ENCODE measurements around the gene NOX5.

The NOX5 gene

DNA sequence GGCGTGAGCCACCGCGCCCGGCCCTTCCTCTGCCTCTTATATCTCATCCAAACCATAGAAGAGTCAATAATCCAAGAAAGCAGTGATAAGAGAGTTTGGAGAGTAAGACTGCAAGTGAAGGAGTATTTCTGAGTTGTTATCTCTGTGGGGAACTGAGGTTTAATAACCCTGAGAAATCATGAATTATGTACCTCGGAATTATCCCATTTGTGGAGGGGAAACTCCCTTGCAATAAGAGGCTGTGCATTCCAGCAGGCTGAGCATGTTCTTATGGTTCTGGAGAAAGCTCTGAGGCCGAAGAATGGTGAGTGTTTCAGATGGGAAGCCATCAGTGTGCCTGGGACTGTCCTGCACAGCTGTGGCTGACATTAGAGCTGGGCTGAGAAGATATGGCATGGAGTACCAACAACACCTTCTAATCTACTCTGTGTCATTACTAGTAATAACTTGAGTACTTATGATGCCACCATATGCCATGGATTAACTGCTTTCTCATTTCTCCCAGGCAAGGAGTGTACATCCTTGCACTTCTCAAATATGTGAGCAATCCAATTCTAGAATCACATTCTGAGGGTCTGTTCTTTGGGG lies 31.4 kb upstream of the NOX5 start:
- no peaks in the 10 kb centered on the region for H3K4me1 ChIP-seq (ENCODE audit: control insufficient read depth, insufficient read depth, low read length)

DNA sequence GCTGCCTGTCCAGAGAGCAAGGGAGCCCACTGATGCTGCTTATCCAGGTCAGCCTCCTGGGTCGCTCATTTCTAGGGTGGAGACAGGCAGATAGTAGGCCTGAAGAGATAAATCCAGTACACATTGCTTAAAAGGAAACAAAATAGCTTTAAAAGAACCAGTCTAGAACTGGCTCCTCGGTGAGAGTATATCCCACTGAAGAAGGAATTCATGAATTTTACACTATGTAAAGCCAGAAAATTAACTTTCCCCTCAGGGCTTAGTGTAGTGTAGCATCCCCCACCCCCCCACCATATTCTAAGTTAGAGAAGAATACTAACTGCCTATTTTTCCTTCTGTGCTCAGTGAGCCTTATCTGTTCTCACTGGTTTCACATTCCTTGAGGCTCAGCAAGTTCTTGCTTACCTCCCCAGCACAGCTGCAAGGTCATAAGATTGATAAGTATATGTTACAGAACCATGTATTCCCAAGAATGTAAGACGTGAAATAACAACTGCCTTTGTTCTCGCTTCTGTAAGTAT lies 30.5 kb upstream of the NOX5 start:
- H3K4me2 ChIP-seq (ENCODE audit: low read length): no peak overlapping the region
- H3K9me3 ChIP-seq (replicated peaks; ENCODE audit: low read length): no peaks in the 10 kb centered on the region
- H3K36me3 ChIP-seq (ENCODE audit: insufficient read depth, low read length): no peaks in the 10 kb centered on the region
- peaks cover 65% of the 10 kb centered on the region for H3K27me3 ChIP-seq (ENCODE audit: control insufficient read depth, insufficient read depth, low read length)
- H3K4me1 ChIP-seq (ENCODE audit: control insufficient read depth, insufficient read depth, low read length): no peaks in the 10 kb centered on the region
- no peak overlapping the region for H3K4me3 ChIP-seq (ENCODE audit: low read length)
- no peak overlapping the region for H3K9ac ChIP-seq (ENCODE audit: low read depth, low read length)

More for the DNA sequence above, 31.4 kb upstream of the NOX5 start:
- no peak overlapping the region for H3K4me2 ChIP-seq (ENCODE audit: low read length)
- no peaks in the 10 kb centered on the region for H3K9me3 ChIP-seq (replicated peaks; ENCODE audit: low read length)
- H3K36me3 ChIP-seq (ENCODE audit: insufficient read depth, low read length): no peaks in the 10 kb centered on the region
- H3K27me3 ChIP-seq (ENCODE audit: control insufficient read depth, insufficient read depth, low read length): peaks cover 71% of the 10 kb centered on the region
- H3K9ac ChIP-seq (ENCODE audit: low read depth, low read length): no peak overlapping the region
- H3K4me3 ChIP-seq (ENCODE audit: low read length): no peak overlapping the region

DNA sequence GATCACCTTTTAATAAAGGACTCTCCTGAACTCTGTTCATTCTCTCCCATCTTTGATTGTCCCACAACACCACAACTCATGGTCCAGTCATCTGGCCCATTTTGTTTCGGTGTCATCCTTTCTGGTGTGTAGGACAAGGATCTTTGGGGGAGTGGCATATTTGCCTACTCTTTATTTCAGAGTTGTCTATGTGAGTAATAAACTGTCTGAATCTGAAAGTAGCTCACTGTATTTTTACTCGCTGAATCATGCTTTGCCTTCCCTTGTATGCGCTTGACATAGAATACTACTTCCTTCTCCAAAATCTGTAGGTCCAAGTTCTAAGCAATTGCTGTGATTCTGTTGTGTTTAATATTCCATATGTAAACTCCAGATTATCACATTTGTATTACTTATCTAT lies 29.9 kb upstream of the NOX5 start:
- Histone ChIP-seq H3K27me3 (ENCODE audit: control insufficient read depth, insufficient read depth, low read length) (peaks cover 65% of the 10 kb centered on the region), H3K4me1 (ENCODE audit: control insufficient read depth, insufficient read depth, low read length) (no peaks in the 10 kb centered on the region), H3K36me3 (ENCODE audit: insufficient read depth, low read length) (no peaks in the 10 kb centered on the region), H3K4me2 (ENCODE audit: low read length) (no peak overlapping the region), H3K9ac (ENCODE audit: low read depth, low read length) (no peak overlapping the region), H3K4me3 (ENCODE audit: low read length) (no peak overlapping the region), H3K9me3 (replicated peaks; ENCODE audit: low read length) (no peaks in the 10 kb centered on the region)

GRCh38 chr15:68985361-68985891 lies 29.1 kb upstream of the NOX5 start:
- Histone ChIP-seq H3K4me3 (ENCODE audit: low read length) (no peak overlapping the region), H3K4me1 (ENCODE audit: control insufficient read depth, insufficient read depth, low read length) (no peaks in the 10 kb centered on the region), H3K27me3 (ENCODE audit: control insufficient read depth, insufficient read depth, low read length) (peaks cover 62% of the 10 kb centered on the region), H3K36me3 (ENCODE audit: insufficient read depth, low read length) (no peaks in the 10 kb centered on the region), H3K9ac (ENCODE audit: low read depth, low read length) (no peak overlapping the region), H3K9me3 (replicated peaks; ENCODE audit: low read length) (no peaks in the 10 kb centered on the region), H3K4me2 (ENCODE audit: low read length) (no peak overlapping the region)

DNA sequence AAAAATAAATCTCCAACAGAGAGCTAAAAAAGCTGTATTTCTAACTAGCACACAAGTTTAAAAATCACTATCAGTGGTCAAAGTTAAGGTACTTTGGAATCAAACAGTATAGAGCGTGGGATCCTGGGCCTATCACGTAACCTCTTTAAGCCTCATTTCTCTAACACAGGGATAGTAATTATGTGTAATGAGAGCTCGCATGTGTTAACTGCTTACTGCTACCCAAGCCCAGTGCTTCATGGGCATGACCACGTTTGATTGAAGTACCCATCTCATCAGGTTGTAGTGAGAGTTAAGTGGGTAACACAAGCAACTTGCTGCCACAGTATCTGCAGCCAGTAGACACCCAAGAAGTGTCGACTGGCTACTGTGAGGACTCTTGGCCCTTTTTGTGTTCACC lies 28.2 kb upstream of the NOX5 start:
- no peaks in the 10 kb centered on the region for H3K4me1 ChIP-seq (ENCODE audit: control insufficient read depth, insufficient read depth, low read length)
- no peaks in the 10 kb centered on the region for H3K36me3 ChIP-seq (ENCODE audit: insufficient read depth, low read length)
- H3K4me3 ChIP-seq (ENCODE audit: low read length): no peak overlapping the region
- H3K9me3 ChIP-seq (replicated peaks; ENCODE audit: low read length): no peaks in the 10 kb centered on the region
- H3K4me2 ChIP-seq (ENCODE audit: low read length): no peak overlapping the region
- H3K27me3 ChIP-seq (ENCODE audit: control insufficient read depth, insufficient read depth, low read length): peaks cover 60% of the 10 kb centered on the region
- no peak overlapping the region for H3K9ac ChIP-seq (ENCODE audit: low read depth, low read length)

DNA sequence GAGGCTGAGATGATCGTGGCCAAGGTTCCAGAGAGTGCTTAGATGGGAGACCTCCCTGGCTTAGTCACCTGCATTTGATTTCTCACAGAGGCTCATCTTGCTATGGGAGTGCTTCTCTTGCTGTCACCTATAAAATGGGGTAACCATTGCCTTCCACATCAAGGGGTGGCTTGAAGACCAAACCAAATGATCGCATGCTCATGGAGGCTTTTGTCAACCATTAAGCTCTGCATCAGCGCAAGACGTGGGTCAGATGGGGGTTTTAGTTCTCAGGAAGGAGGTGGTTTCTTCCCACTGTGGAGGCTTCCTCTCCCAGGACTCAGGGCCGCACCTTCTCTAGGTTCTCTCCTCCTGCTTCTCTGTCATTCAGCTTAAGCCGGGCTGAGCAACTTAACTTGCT lies 27.4 kb upstream of the NOX5 start:
- no peaks in the 10 kb centered on the region for H3K36me3 ChIP-seq (ENCODE audit: insufficient read depth, low read length)
- no peak overlapping the region for H3K4me3 ChIP-seq (ENCODE audit: low read length)
- no peak overlapping the region for H3K9ac ChIP-seq (ENCODE audit: low read depth, low read length)
- no peaks in the 10 kb centered on the region for H3K9me3 ChIP-seq (replicated peaks; ENCODE audit: low read length)
- peaks cover 54% of the 10 kb centered on the region for H3K27me3 ChIP-seq (ENCODE audit: control insufficient read depth, insufficient read depth, low read length)
- H3K4me2 ChIP-seq (ENCODE audit: low read length): no peak overlapping the region
- no peaks in the 10 kb centered on the region for H3K4me1 ChIP-seq (ENCODE audit: control insufficient read depth, insufficient read depth, low read length)

DNA sequence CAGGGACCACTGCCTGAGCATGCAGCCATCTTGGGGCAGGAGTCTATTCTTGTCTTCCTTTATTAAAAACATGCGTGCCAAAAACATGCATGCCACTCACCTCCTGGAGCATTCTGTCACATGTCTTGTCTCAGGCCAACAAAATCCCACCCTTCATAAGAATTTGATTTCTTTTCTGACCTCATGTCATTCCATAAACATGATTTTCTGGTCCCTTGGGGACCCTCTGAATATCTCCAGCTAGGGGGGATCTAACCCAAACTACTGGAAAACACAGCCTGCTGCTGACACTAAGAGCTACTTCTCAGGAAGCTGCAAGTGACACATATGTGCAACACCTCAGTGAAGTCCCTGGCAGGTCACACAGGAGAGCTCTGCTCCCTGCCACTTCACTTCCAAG lies 26.8 kb upstream of the NOX5 start:
- H3K4me3 ChIP-seq (ENCODE audit: low read length): no peak overlapping the region
- H3K4me1 ChIP-seq (ENCODE audit: control insufficient read depth, insufficient read depth, low read length): no peaks in the 10 kb centered on the region
- H3K4me2 ChIP-seq (ENCODE audit: low read length): no peak overlapping the region
- H3K9ac ChIP-seq (ENCODE audit: low read depth, low read length): no peak overlapping the region
- H3K9me3 ChIP-seq (replicated peaks; ENCODE audit: low read length): no peaks in the 10 kb centered on the region
- H3K36me3 ChIP-seq (ENCODE audit: insufficient read depth, low read length): no peaks in the 10 kb centered on the region
- H3K27me3 ChIP-seq (ENCODE audit: control insufficient read depth, insufficient read depth, low read length): peaks cover 54% of the 10 kb centered on the region

- no peak overlapping the region for H3K4me2 ChIP-seq (ENCODE audit: low read length)
- H3K4me3 ChIP-seq (ENCODE audit: low read length): no peak overlapping the region
- no peaks in the 10 kb centered on the region for H3K9me3 ChIP-seq (replicated peaks; ENCODE audit: low read length)
- no peaks in the 10 kb centered on the region for H3K36me3 ChIP-seq (ENCODE audit: insufficient read depth, low read length)
- H3K9ac ChIP-seq (ENCODE audit: low read depth, low read length): no peak overlapping the region
- peaks cover 13% of the 10 kb centered on the region for H3K4me1 ChIP-seq (ENCODE audit: control insufficient read depth, insufficient read depth, low read length)
- H3K27me3 ChIP-seq (ENCODE audit: control insufficient read depth, insufficient read depth, low read length): peaks cover 36% of the 10 kb centered on the region
Observed at GRCh38 chr15:68989541-68990230, 24.8 kb upstream of the NOX5 start.

DNA sequence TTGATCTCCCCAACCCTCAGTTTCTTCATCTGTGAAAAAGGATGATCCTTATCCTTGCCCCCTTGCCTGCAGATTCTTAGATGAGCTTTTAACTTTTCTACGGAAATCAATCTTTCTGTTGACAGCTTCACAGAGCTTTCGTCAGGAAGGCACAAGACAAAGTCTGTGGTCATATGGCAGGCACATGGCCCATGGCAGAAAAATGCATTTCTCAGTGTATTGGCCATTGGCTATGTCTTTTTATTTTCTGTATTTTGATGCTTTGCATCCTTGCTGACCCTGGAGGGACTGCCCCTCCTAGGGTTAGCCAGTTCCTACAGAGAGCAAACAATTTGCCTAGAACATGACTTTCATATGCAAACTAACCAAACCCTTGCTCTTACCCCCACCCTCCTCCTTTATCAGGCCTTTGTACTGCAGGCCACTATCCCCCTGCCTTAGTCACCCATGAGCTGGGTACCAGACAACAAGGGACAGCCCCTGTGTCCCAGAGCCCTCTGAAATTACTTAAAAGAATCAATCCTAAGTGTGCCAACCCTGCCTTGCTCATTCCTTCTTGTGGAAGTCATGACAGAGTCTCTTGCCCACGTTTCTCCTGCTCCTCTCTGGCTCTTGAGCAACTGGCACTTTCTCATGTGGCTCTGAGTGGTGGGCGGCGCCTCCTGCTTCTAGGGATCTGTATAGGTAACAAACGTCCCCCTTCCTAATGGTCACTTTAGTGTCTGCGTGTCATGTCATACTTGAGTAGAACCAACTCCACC lies 24.1 kb upstream of the NOX5 start:
- H3K36me3 ChIP-seq (ENCODE audit: insufficient read depth, low read length): no peaks in the 10 kb centered on the region
- no peak overlapping the region for H3K4me3 ChIP-seq (ENCODE audit: low read length)
- H3K4me1 ChIP-seq (ENCODE audit: control insufficient read depth, insufficient read depth, low read length): peaks cover 21% of the 10 kb centered on the region
- H3K4me2 ChIP-seq (ENCODE audit: low read length): no peak overlapping the region
- no peaks in the 10 kb centered on the region for H3K9me3 ChIP-seq (replicated peaks; ENCODE audit: low read length)
- no peak overlapping the region for H3K9ac ChIP-seq (ENCODE audit: low read depth, low read length)
- H3K27me3 ChIP-seq (ENCODE audit: control insufficient read depth, insufficient read depth, low read length): peaks cover 36% of the 10 kb centered on the region

DNA sequence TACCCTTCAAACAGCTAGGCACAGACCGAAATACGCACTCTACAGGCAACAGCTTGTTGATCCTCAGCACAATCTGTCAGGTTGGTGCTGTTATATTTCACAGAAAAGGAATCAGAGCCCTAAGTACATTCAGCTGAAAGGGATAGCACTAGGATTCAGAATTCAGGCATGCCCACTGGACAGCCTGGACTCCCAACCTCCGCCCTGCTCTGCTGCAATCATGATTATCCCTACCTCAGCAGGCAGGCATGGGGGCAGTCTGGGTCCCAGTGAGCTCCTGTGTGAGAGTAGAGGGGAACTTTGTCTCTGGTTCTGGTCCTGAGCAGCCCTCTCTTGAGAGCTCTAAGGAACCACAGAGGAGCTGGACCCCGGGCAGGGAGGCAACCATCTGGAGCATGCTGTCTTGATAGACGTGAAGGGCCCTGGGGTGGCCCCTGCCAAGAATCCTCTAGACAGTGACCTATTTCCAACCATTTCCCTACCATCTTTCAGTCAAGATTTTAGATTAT lies 23.4 kb upstream of the NOX5 start:
- peaks cover 25% of the 10 kb centered on the region for H3K4me1 ChIP-seq (ENCODE audit: control insufficient read depth, insufficient read depth, low read length)
- no peak overlapping the region for H3K4me3 ChIP-seq (ENCODE audit: low read length)
- H3K4me2 ChIP-seq (ENCODE audit: low read length): no peak overlapping the region
- peaks cover 32% of the 10 kb centered on the region for H3K27me3 ChIP-seq (ENCODE audit: control insufficient read depth, insufficient read depth, low read length)
- H3K9ac ChIP-seq (ENCODE audit: low read depth, low read length): no peak overlapping the region
- no peaks in the 10 kb centered on the region for H3K9me3 ChIP-seq (replicated peaks; ENCODE audit: low read length)
- no peaks in the 10 kb centered on the region for H3K36me3 ChIP-seq (ENCODE audit: insufficient read depth, low read length)

GRCh38 chr15:68991723-68992122 lies 22.8 kb upstream of the NOX5 start:
- H3K4me3 ChIP-seq (ENCODE audit: low read length): no peak overlapping the region
- H3K9ac ChIP-seq (ENCODE audit: low read depth, low read length): no peak overlapping the region
- H3K4me2 ChIP-seq (ENCODE audit: low read length): no peak overlapping the region
- H3K36me3 ChIP-seq (ENCODE audit: insufficient read depth, low read length): no peaks in the 10 kb centered on the region
- no peaks in the 10 kb centered on the region for H3K9me3 ChIP-seq (replicated peaks; ENCODE audit: low read length)
- H3K4me1 ChIP-seq (ENCODE audit: control insufficient read depth, insufficient read depth, low read length): peaks cover 25% of the 10 kb centered on the region
- H3K27me3 ChIP-seq (ENCODE audit: control insufficient read depth, insufficient read depth, low read length): peaks cover 25% of the 10 kb centered on the region
